SU-DHL-6 (cell line): ENCODE data around the gene HSD17B4.
"Not testable (repeated sequence)": the region's sequence is repeated elsewhere in the genome, so short reads cannot be mapped to it uniquely, and the experiment has no call there.

Experiments used
- EZH2phosphoT487 ChIP-seq: fragments of 200-600 bp; sonication (generic), shearing (Covaris generic); conservative IDR thresholded peaks from 2 replicates; pipeline ENCODE4 v1.6.1; 2018; ENCODE audit warnings: mild to moderate bottlenecking, antibody characterized with exemption, low read length, moderate library complexity, mixed read lengths
- TF ChIP-seq, protein P1 (sequence below): fragments of 200-600 bp; sonication (generic); IDR thresholded peaks from one replicate; pipeline ENCODE4 v1.5.1; 2017; ENCODE audit warnings: antibody characterized with exemption, mild to moderate bottlenecking, low read length, moderate library complexity; ENCODE audit not compliant: insufficient read depth, poor library complexity, severe bottlenecking

DNA sequence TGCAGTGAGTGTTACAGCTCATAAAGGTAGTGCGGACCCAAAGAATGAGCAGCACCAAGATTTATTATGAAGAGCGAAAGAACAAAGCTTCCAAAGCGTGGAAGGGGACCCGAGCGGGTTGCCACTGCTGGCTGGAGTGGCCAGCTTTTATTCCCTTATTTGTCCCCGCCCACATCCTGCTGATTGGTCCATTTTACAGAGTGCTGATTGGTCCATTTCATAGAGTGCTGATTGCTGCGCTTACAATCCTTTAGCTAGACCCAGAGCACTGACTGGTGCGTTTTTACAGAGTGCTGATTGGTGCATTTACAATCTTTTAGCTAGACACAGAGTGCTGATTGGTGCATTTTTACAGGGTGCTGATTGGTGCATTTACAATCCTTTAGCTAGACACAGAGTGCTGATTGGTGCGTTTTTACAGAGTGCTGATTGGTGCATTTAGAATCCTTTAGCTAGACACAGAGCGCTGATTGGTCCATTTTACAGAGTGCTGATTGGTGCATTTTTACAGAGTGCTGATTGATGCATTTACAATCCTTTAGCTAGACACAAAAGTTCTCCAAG, 19.5 kb upstream of the HSD17B4 start:
- TF ChIP-seq, protein P1, sequence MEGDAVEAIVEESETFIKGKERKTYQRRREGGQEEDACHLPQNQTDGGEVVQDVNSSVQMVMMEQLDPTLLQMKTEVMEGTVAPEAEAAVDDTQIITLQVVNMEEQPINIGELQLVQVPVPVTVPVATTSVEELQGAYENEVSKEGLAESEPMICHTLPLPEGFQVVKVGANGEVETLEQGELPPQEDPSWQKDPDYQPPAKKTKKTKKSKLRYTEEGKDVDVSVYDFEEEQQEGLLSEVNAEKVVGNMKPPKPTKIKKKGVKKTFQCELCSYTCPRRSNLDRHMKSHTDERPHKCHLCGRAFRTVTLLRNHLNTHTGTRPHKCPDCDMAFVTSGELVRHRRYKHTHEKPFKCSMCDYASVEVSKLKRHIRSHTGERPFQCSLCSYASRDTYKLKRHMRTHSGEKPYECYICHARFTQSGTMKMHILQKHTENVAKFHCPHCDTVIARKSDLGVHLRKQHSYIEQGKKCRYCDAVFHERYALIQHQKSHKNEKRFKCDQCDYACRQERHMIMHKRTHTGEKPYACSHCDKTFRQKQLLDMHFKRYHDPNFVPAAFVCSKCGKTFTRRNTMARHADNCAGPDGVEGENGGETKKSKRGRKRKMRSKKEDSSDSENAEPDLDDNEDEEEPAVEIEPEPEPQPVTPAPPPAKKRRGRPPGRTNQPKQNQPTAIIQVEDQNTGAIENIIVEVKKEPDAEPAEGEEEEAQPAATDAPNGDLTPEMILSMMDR: not testable (repeated sequence)
- not testable (repeated sequence) for TF ChIP-seq EZH2phosphoT487
